GM10248 (cell line): Measurements from ENCODE around the gene PPIH.
A peak's percentile ranks its signal among the peaks of the same experiment; 100 is the strongest.

Experiments used
- CTCF ChIA-PET: fragments of 300-600 bp; sonication (Branson Sonifier 250); formaldehyde crosslinking; extraction: SDS; loops from one replicate; lab custom pipeline; 2021; ENCODE audit warnings: antibody characterized with exemption; lab: Yijun Ruan, JAX
- POLR2A ChIA-PET: fragments of 350-650 bp; sonication (Branson Sonifier 250); formaldehyde crosslinking; extraction: SDS; loops from one replicate; lab custom pipeline; 2020; ENCODE audit warnings: antibody characterized with exemption; lab: Yijun Ruan, JAX
- DNase-seq: peaks from one replicate; pipeline ENCODE4 v3.0.0; 2012; ENCODE audit errors: extremely low spot score
- TF ChIP-seq, protein P1 (sequence below): IDR thresholded peaks from 2 replicates; pipeline ENCODE4 v1.5.1; 2012; ENCODE audit warnings: mild to moderate bottlenecking, low read depth; ENCODE audit errors: extremely low read depth, missing control alignments, control extremely low read depth

PPIH gene

DNA sequence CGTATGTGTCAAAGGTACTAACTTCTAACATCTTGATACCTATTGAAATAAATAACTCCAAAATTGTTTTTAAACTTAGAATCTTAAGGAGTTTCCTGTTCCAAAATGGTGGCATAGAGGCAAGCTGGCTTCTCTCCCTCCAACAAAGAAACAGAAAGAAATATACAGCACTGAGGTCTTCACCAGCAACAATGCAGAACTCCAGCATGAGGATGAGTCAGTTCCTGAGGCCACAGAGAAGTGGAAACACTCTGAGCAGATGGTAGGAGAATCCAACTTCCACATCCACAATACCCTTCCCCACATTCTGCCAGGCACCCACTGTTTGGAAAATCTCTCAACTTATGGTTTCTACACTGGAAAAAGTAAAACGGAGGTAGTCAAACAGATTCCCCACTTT lies 12.2 kb upstream of the PPIH start:
- POLR2A ChIA-PET, result no interaction called here
- no peak for DNase-seq
- CTCF ChIA-PET, result no interaction called here
- TF ChIP-seq, protein P1, sequence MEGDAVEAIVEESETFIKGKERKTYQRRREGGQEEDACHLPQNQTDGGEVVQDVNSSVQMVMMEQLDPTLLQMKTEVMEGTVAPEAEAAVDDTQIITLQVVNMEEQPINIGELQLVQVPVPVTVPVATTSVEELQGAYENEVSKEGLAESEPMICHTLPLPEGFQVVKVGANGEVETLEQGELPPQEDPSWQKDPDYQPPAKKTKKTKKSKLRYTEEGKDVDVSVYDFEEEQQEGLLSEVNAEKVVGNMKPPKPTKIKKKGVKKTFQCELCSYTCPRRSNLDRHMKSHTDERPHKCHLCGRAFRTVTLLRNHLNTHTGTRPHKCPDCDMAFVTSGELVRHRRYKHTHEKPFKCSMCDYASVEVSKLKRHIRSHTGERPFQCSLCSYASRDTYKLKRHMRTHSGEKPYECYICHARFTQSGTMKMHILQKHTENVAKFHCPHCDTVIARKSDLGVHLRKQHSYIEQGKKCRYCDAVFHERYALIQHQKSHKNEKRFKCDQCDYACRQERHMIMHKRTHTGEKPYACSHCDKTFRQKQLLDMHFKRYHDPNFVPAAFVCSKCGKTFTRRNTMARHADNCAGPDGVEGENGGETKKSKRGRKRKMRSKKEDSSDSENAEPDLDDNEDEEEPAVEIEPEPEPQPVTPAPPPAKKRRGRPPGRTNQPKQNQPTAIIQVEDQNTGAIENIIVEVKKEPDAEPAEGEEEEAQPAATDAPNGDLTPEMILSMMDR, result no peak

DNA sequence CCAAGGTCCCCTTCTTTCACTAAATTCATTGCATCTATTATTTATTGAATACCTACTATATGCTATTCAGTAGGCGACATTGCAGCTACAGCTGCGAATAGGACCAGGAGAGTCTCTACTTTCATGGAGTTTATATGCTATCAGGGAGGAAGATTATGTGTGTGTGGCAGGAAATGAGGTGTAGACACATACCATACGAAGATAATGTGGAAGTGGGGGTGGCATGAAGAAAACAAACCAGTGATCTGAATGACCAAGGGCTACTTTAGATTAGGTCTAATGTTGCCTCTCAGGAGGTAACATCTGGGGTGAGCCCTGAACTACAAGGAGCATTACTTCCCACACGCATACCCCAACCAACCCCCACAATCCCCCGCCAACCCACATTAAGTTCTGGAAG lies 1.0 kb upstream of the PPIH start:
- ChIA-PET CTCF (interaction anchor here (1.1 to 1.5 kb wide), 2 partner anchors 319 to 484 kb away, joined by 3 read pairs; no protein-coding TSS in a partner anchor), POLR2A (interaction anchor here (1.4 kb wide), 1 partner anchor 26 kb away, joined by 5 read pairs; no protein-coding TSS in a partner anchor)
- no peak for DNase-seq
- TF ChIP-seq, protein P1, result no peak

DNA sequence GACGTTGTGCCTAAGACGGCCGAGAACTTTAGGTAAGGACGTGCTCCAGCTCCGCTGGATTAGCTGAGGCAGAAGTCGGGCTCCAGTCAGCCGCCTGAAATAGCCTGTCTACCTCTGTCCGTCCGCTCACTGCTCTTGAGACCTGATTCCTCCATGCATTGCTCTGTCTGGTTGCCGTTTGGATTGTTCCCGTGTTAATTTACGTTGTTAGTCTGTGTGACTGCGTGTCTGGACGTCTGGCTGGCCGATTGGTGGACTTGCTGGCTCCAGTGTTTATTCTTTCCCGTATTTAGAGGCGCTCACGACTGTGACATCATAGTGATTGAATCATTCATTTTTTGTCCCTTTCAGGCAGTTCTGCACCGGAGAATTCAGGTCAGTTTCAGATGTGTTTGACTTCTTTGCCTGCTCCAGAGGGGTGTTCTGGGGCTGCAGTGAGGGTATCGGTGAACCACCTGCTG lies 684 bp downstream of the PPIH start:
- TF ChIP-seq, protein P1, result no peak
- CTCF ChIA-PET, result interaction anchor here (1.0 to 1.5 kb wide), 2 partner anchors 12 to 321 kb away, joined by 3 read pairs; no protein-coding TSS in a partner anchor
- POLR2A ChIA-PET, result no interaction called here
- DNase-seq, result no peak

DNA sequence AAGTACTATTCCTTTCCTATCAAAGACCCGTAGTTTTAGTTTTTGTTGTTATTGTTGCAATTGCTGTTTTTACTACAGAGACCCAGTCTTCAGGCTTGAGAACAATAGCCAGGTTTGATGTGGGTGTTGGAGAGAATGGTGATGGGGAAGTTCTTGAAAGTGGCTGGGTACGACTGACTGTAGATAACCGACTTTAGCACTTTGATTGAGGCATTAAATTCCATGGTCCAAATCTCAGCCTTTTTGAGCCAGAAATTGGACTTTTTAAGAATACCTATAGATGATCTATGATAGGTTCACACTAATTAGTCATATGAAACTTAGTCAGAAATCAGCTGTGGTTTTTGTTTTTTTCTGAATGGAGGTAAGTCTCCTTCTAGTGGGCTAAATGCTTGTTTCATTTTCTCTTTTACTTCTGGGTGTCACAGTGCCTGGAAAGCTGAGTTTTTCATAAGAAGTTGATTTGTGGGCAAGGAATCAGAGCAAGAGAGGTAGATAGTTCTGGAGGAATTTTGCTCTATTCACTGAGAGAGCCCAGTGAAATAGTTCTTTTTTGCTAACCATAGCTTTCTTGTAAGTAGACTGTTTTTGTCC lies 2.8 kb downstream of the PPIH start:
- ChIA-PET POLR2A (interaction anchor here (1.1 kb wide), 1 partner anchor 21 kb away, joined by 3 read pairs; the partner anchor contains the start of gene YBX1), CTCF (interaction anchor here (1.1 to 3.8 kb wide), 3 partner anchors 15 to 55 kb away, joined by 3 to 12 read pairs (median 3); no protein-coding TSS in a partner anchor)
- DNase-seq, result peak; percentile 38
- TF ChIP-seq, protein P1, result no peak

DNA sequence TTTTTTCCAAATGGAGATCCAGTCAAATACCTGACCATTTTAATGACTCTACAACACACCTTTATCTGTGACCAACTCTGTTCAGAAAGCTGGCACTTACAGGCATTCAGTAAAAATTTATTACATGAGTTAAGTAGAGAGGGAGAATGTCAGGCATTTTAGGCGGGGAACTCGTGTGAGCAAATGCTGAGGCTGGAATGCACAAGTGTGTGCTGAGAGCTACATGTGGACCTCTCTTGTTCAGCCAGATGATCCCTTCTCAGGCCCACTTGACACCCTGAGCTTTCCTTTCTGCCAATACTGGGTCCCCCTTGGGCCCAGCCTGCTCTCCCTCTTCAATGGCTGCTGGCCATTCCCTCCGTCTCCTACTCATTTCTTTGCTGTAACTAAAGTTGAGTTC lies 11.7 kb downstream of the PPIH start:
- ChIA-PET POLR2A (interaction anchor here (1.1 kb wide), 1 partner anchor 12 kb away, joined by 5 read pairs; the partner anchor contains the start of gene YBX1), CTCF (interaction anchor here (0.8 to 1.0 kb wide), 2 partner anchors 9 to 97 kb away, joined by 3 to 4 read pairs; partner anchors contain the start of genes C1orf50 and P3H1)
- TF ChIP-seq, protein P1, result no peak
- DNase-seq, result no peak

DNA sequence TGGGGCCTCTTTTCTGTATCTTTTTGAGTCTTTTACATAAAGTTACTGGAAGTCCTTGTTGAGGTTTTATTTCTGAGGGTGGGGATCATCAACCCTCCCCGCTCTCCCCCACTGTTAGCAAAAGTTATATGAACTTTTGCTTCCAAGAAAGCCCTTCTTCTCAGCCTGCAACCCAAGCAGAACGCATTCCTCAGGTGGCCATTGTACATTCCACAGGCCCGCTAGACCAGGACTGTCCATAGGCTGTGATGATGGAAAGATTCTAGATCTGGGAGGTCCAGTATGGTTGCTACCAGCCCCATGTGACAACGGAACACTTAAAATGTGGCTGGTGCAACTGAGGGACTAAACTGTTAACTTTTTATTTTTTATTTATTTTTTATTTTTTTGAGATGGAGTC lies 12.2 kb downstream of the PPIH start:
- TF ChIP-seq, protein P1, result no peak
- ChIA-PET POLR2A (interaction anchor here (0.6 kb wide), 1 partner anchor 44 kb away, joined by 6 read pairs; no protein-coding TSS in a partner anchor), CTCF (interaction anchor here (1.5 kb wide), 1 partner anchor 20 kb away, joined by 4 read pairs; no protein-coding TSS in a partner anchor)
- no peak for DNase-seq
